Stomach (tissue), 4 donors: ENCODE results near the gene DNAJB8.

Experiments
- EP300 ChIP-seq: sonication (generic); formaldehyde crosslinking; IDR thresholded peaks from one replicate; pipeline ENCODE4 v1.6.1; 2017; ENCODE audit warnings: antibody characterized with exemption
- POLR2A ChIP-seq, 4 donors: fragments of 450-650 bp; IDR thresholded peaks; one replicate each; pipeline ENCODE4 v1.6.1; 2016; ENCODE audit warnings: antibody characterized with exemption in 4 of 4, control low read depth in 2 of 4, mild to moderate bottlenecking in 1 of 4, moderate library complexity in 1 of 4
- POLR2AphosphoS5 ChIP-seq, 3 donors: sonication (generic); formaldehyde crosslinking; IDR thresholded peaks; one replicate each; pipeline ENCODE4 v1.6.1; 2016; ENCODE audit warnings: antibody characterized with exemption in 3 of 3
- TF ChIP-seq, protein P1 (sequence below), 7 experiments: fragments of 450-650 bp in 4 of 7; fragments of 200-600 bp in 3 of 7; sonication (generic) in 3 of 7; IDR thresholded peaks; one replicate each; pipeline ENCODE4 v1.5.1; 2016 to 2019; ENCODE audit warnings: antibody characterized with exemption in 7 of 7, control low read depth in 2 of 7, mild to moderate bottlenecking in 1 of 7

DNA sequence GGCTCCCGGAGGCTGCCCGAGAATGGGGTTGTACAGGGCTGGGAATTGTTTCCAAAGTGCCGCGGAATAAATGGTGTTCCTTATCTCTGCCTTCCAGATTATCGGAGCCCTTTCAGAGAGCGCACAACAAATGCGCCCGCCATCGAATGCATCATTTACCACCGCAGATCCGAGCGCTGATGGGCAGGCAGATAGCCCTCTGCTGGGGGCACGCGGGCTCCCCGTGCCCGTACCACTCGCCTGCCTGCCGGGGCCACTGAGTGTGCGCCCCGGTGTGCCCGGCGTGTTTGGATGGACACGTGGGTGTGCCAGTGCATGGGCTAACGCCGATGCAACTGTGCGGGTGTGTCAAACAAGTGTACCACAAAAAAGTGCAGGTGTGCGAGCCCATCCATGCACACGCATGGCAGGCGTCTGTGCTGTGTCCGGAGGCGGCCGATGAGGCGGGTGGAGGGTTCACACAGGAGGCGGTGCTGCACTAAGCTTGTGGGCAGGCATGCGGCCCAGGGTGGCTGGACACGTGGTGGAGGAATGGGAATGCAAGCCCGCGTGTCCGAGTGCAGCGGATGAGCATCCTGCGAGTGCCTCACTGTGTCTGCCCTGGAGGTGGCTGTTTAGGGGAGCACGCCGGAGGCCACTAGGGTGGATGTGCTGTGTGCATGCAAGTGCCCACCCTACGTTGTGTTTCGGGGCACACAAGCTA, 30.1 kb upstream of the DNAJB8 start:
- TF ChIP-seq, protein P1, sequence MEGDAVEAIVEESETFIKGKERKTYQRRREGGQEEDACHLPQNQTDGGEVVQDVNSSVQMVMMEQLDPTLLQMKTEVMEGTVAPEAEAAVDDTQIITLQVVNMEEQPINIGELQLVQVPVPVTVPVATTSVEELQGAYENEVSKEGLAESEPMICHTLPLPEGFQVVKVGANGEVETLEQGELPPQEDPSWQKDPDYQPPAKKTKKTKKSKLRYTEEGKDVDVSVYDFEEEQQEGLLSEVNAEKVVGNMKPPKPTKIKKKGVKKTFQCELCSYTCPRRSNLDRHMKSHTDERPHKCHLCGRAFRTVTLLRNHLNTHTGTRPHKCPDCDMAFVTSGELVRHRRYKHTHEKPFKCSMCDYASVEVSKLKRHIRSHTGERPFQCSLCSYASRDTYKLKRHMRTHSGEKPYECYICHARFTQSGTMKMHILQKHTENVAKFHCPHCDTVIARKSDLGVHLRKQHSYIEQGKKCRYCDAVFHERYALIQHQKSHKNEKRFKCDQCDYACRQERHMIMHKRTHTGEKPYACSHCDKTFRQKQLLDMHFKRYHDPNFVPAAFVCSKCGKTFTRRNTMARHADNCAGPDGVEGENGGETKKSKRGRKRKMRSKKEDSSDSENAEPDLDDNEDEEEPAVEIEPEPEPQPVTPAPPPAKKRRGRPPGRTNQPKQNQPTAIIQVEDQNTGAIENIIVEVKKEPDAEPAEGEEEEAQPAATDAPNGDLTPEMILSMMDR (IDR thresholded peaks at IDR 0.05): no peak
- no peak for TF ChIP-seq POLR2A (IDR thresholded peaks at IDR 0.05)
- TF ChIP-seq POLR2AphosphoS5 (IDR thresholded peaks at IDR 0.05): no peak
- TF ChIP-seq EP300: no peak
